SK-N-SH (cell line): ENCODE results near the gene EPB41L3.

ENCODE experiments used
- CTCF ChIP-seq: fragments of 200-600 bp; sonication (generic); IDR thresholded peaks from 2 replicates; pipeline ENCODE4 v1.6.1; 2017; ENCODE audit warnings: antibody characterized with exemption, mild to moderate bottlenecking, moderate library complexity
- EP300 ChIP-seq, 2 experiments: IDR thresholded peaks; 2 replicates each; pipeline versions ENCODE4 v1.4.0 to v1.6.1; 2012; ENCODE audit warnings: borderline replicate concordance in 1 of 2, low read depth in 1 of 2, low read length in 1 of 2
- FOSL2 ChIP-seq: IDR thresholded peaks from 2 replicates; pipeline ENCODE4 v1.4.0; 2012; ENCODE audit warnings: low read depth, mild to moderate bottlenecking, moderate library complexity, borderline replicate concordance
- GABPA ChIP-seq: IDR thresholded peaks from 2 replicates; pipeline ENCODE4 v1.4.0; 2012; ENCODE audit warnings: low read depth, mild to moderate bottlenecking
- IRF3 ChIP-seq: fragments of 150-350 bp; IDR thresholded peaks from 2 replicates; pipeline ENCODE4 v1.6.1; 2016; ENCODE audit warnings: mild to moderate bottlenecking, low read depth, low read length
- POLR2AphosphoS5 ChIP-seq: IDR thresholded peaks from 2 replicates; pipeline ENCODE4 v1.6.1; 2012; ENCODE audit warnings: low read depth, low read length
- RFX5 ChIP-seq: IDR thresholded peaks from 2 replicates; pipeline ENCODE4 v1.6.1; 2012; ENCODE audit warnings: mild to moderate bottlenecking, improper control_type of control experiment, low read length
- RXRA ChIP-seq: IDR thresholded peaks from 2 replicates; pipeline ENCODE4 v1.4.0; 2012; ENCODE audit warnings: low read depth, mild to moderate bottlenecking, borderline replicate concordance
- USF1 ChIP-seq: IDR thresholded peaks from 2 replicates; pipeline ENCODE4 v1.4.0; 2012; ENCODE audit warnings: low read depth, borderline replicate concordance
- ZBTB33 ChIP-seq: IDR thresholded peaks from 2 replicates; pipeline ENCODE4 v1.4.0; 2012; ENCODE audit warnings: low read depth, borderline replicate concordance
- TF ChIP-seq, protein P1 (sequence below): IDR thresholded peaks from 2 replicates; pipeline ENCODE4 v1.4.0; 2012; ENCODE audit warnings: low read depth
- TF ChIP-seq, protein P2 (sequence below): fragments of 150-350 bp; IDR thresholded peaks from 2 replicates; pipeline ENCODE4 v1.6.1; 2017; ENCODE audit warnings: antibody characterized with exemption, low read length, low read depth, borderline replicate concordance

DNA sequence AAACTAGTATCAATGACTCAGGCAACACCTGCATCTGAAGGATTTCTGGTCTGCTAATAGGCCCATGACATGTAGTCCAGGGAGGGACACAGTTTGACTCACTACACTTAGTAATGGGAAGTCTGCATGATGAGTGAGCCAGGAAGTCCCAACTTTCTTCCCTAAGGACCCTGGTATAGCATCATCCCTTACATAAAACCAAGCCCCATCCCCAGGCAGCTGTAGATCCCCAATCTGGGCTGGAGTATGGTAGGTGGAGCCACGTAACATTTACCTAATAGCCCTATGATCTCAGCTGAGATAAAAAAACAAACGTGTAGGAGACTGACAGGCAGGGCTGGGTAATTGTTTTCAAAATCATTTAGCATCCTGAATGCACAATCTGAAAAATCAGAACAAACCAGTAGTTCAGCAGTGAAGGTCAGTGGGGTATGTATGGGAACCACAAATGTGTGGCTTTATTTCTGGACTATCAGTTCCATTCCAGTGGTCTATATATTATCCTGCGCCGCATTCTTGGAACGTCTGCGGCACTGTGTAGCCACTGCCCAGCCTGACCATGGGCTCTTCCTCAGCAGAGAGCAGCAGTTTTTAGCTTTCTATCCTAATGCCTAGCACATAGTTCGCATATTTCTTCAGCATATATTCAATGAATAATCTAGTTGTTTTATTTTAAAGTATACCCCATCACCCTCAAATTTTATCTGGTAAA is 33.5 kb downstream of the EPB41L3 start:
- no peak for TF ChIP-seq EP300 (IDR thresholded peaks at IDR 0.05; ENCODE audit: borderline replicate concordance in 1 of 2, low read depth in 1 of 2, low read length in 1 of 2)
- no peak for TF ChIP-seq POLR2AphosphoS5
- TF ChIP-seq FOSL2 = no peak
- TF ChIP-seq CTCF = no peak
- TF ChIP-seq, protein P1, sequence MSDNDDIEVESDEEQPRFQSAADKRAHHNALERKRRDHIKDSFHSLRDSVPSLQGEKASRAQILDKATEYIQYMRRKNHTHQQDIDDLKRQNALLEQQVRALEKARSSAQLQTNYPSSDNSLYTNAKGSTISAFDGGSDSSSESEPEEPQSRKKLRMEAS = no peak
- TF ChIP-seq RXRA = no peak
- no peak for TF ChIP-seq ZBTB33
- no peak for TF ChIP-seq USF1
- TF ChIP-seq GABPA = no peak
- TF ChIP-seq IRF3 = no peak
- TF ChIP-seq, protein P2, sequence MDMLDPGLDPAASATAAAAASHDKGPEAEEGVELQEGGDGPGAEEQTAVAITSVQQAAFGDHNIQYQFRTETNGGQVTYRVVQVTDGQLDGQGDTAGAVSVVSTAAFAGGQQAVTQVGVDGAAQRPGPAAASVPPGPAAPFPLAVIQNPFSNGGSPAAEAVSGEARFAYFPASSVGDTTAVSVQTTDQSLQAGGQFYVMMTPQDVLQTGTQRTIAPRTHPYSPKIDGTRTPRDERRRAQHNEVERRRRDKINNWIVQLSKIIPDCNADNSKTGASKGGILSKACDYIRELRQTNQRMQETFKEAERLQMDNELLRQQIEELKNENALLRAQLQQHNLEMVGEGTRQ = no peak
- TF ChIP-seq RFX5 = no peak
